Psoas muscle (tissue), 8 donors: ENCODE data around the gene MAT2A. TPM values are rescaled to one million over a fixed set of nuclear protein-coding genes. Genes with fewer than 3 reads are reported as not detected.
A peak's percentile ranks its signal among the peaks of the same experiment; 100 is the strongest.

ENCODE experiments used
- ATAC-seq, 4 donors: fragments of 200-7000 bp; cut with Tn5 transposase; one replicate each; pipeline ENCODE4 v1.9.1; 2020; ENCODE audit warnings: moderate library complexity in 3 of 4, mild to moderate bottlenecking in 2 of 4
- DNase-seq, 2 donors: peaks; one replicate each; pipeline ENCODE4 v3.0.0-alpha.2; 2020
- H3K27ac ChIP-seq: fragments of 200-600 bp; one replicate; pipeline ENCODE4 v1.8.0; 2022
- H3K27me3 ChIP-seq, 3 donors: fragments of 200-600 bp in 1 of 3; one replicate each; pipeline versions ENCODE4 v1.6.1 to v1.8.0; 2013 to 2022; ENCODE audit warnings: low read length in 2 of 3, mild to moderate bottlenecking in 2 of 3, moderate library complexity in 1 of 3; ENCODE audit not compliant: insufficient read depth in 3 of 3
- H3K36me3 ChIP-seq, 2 donors: fragments of 200-600 bp in 1 of 2; one replicate each; pipeline versions ENCODE4 v1.6.1 to v1.8.0; 2013 to 2022; ENCODE audit warnings: low read depth in 1 of 2, mild to moderate bottlenecking in 1 of 2, moderate library complexity in 1 of 2; ENCODE audit not compliant: insufficient read depth in 1 of 2
- H3K4me1 ChIP-seq: fragments of 200-600 bp; one replicate; pipeline ENCODE4 v1.8.0; 2022
- H3K4me3 ChIP-seq: fragments of 200-600 bp; one replicate; pipeline ENCODE4 v1.8.0; 2022; ENCODE audit warnings: mild to moderate bottlenecking
- H3K9me3 ChIP-seq: fragments of 200-600 bp; one replicate; pipeline ENCODE4 v1.8.0; 2022
- CTCF ChIP-seq: fragments of 200-600 bp; IDR thresholded peaks from one replicate; pipeline ENCODE4 v1.8.0; 2022; ENCODE audit warnings: antibody characterized with exemption
- WGBS, 3 donors: extraction: QIAGEN DNeasy Blood & Tissue Kit; methylation state at CpG; one replicate each; pipeline versions ENCODE4 v1.1.6 to v1.1.7; 2013; 5-methylcytosine and 5-hydroxymethylcytosine counted together
- intact Hi-C, 2 donors: fragments of 100-400 bp; cut with DNase I; formaldehyde crosslinking; loops; one replicate each; pipeline versions ENCODE4 v1.11.0 to v1.14.2; 2022
- polyA plus RNA-seq, 3 donors: library from polyadenylated mRNA; stranded (reverse); fragments of 200-250 nt; gene quantifications; one replicate each; pipeline ENCODE4 v1.2.3, GENCODE V29; 2013
- total RNA-seq, 4 donors: library from RNA; stranded (reverse); fragmentation: NEBNext Ultra II Directional in 2 of 4; extraction: Animal tissue kit (Norgen Biotek cat#: 25700) in 2 of 4; gene quantifications; one replicate each; pipeline versions ENCODE4 v1.2.1 to v1.2.4, GENCODE V29; 2021 to 2023
- donor health status: healthy with polysubstance abuse.
- donor health status: DM: no; HTN: no; CAD: no; lungs with moderate emphysema.
- donor health status: Bipolar disorder and iron deficiency.
- donor health status: healthy.
- donor health status: DM: yes; HTN: yes; CAD: no.
- donor health status: DM: no; HTN: no; CAD: no.
- donor health status: DM: no; HTN: no; CAD: no.
- donor health status: DM: yes; HTN: yes; CAD: no.

The MAT2A gene
- total and polyA plus RNA-seq, 7 donors = 55.9 to 356 (median 178) TPM

- no peak overlapping the region for H3K4me3 ChIP-seq
- H3K27me3 ChIP-seq = no peaks in the 10 kb centered on the region
- H3K36me3 ChIP-seq = peaks cover 6 to 84% of the 10 kb centered on the region in 2 donors
- H3K27ac ChIP-seq = peak overlapping the region; percentile 79
- WGBS, 3 donors = 80 to 87% (median 86%) methylated on average over 10 of the region's 10 CpGs
- DNase-seq (no peak), ATAC-seq (no peak)
- no peaks in the 10 kb centered on the region for H3K9me3 ChIP-seq
- no peak for TF ChIP-seq CTCF
- H3K4me1 ChIP-seq = peaks cover 32% of the 10 kb centered on the region
- intact Hi-C loops = no loop called here
These were observed 10.1 kb downstream of the MAT2A start for GRCh38 chr2:85549095-85549494.

- H3K9me3 ChIP-seq = no peaks in the 10 kb centered on the region
- DNase-seq (no peak), ATAC-seq (peak; percentile 8 to 25 (median 19))
- no peaks in the 10 kb centered on the region for H3K27me3 ChIP-seq
- WGBS, 3 donors = 22 to 42% (median 25%) methylated on average over 4 of the region's 4 CpGs
- peaks cover 6 to 84% of the 10 kb centered on the region in 2 donors for H3K36me3 ChIP-seq
- H3K4me1 ChIP-seq = peaks cover 25% of the 10 kb centered on the region
- peak overlapping the region; percentile 79 for H3K27ac ChIP-seq
- H3K4me3 ChIP-seq = no peak overlapping the region
- TF ChIP-seq CTCF = no peak
- intact Hi-C loops = loop anchor here in 1 of 2 donors (2.0 kb wide), 1 partner anchor 129 kb away; no protein-coding TSS in a partner anchor
These were observed 10.9 kb downstream of the MAT2A start for GRCh38 chr2:85549826-85550225.

- H3K9me3 ChIP-seq = no peaks in the 10 kb centered on the region
- DNase-seq (no peak), ATAC-seq (peak in 1 of 4 donors; percentile 0)
- peaks cover 20% of the 10 kb centered on the region for H3K4me1 ChIP-seq
- whole genome bisulfite sequencing, 3 donors = 68 to 87% (median 75%) methylated on average over 10 of the region's 10 CpGs
- TF ChIP-seq CTCF = no peak
- no peaks in the 10 kb centered on the region for H3K27me3 ChIP-seq
- peaks cover 6 to 84% of the 10 kb centered on the region in 2 donors for H3K36me3 ChIP-seq
- H3K4me3 ChIP-seq = no peak overlapping the region
- intact Hi-C loops = loop anchor here in 1 of 2 donors (2.0 kb wide), 1 partner anchor 130 kb away; no protein-coding TSS in a partner anchor
- H3K27ac ChIP-seq = peak overlapping the region; percentile 79
These were observed 11.5 kb downstream of the MAT2A start for GRCh38 chr2:85550486-85550885.

GRCh38 chr2:85551698-85552678 lies 13.0 kb downstream of the MAT2A start:
- Histone ChIP-seq H3K36me3 (peaks cover 6 to 86% of the 10 kb centered on the region in 2 donors), H3K4me1 (peaks cover 17% of the 10 kb centered on the region), H3K4me3 (no peak overlapping the region), H3K9me3 (no peaks in the 10 kb centered on the region), H3K27me3 (no peaks in the 10 kb centered on the region), H3K27ac (peak overlapping the region; percentile 10)
- intact Hi-C loops = loop anchor here (1.0 to 2.0 kb wide), 2 partner anchors 131 to 132 kb away; no protein-coding TSS in a partner anchor
- DNase-seq (peak; percentile 79 to 86), ATAC-seq (peak; percentile 31 to 80 (median 64))
- TF ChIP-seq CTCF = peak; percentile 92
- WGBS, 3 donors = 65 to 71% (median 66%) methylated on average over 9 of the region's 9 CpGs
